ENCODE data around the gene SULT1A1.

The SULT1A1 gene

GRCh38 chr16:28590384-28591340, 19.2 kb downstream of the SULT1A1 start:
- no peak overlapping the region for H3K4me3 ChIP-seq (ENCODE audit: low read length)
- DNase-seq (ENCODE audit: low read depth) = no peak
- no peak for TF ChIP-seq CTCF (conservative IDR thresholded peaks at IDR 0.05; ENCODE audit: low read depth, low read length)

- no peak for DNase-seq (ENCODE audit: low read depth)
- no peak overlapping the region for H3K4me3 ChIP-seq (ENCODE audit: low read length)
- TF ChIP-seq CTCF (conservative IDR thresholded peaks at IDR 0.05; ENCODE audit: low read depth, low read length) = no peak
Observed at GRCh38 chr16:28589930-28590329, 19.9 kb downstream of the SULT1A1 start.

GRCh38 chr16:28589069-28589468, 20.8 kb downstream of the SULT1A1 start:
- no peak for TF ChIP-seq CTCF (conservative IDR thresholded peaks at IDR 0.05; ENCODE audit: low read depth, low read length)
- no peak overlapping the region for H3K4me3 ChIP-seq (ENCODE audit: low read length)
- no peak for DNase-seq (ENCODE audit: low read depth)

GRCh38 chr16:28587386-28587785, 22.5 kb downstream of the SULT1A1 start:
- no peak for TF ChIP-seq CTCF (conservative IDR thresholded peaks at IDR 0.05; ENCODE audit: low read depth, low read length)
- no peak overlapping the region for H3K4me3 ChIP-seq (ENCODE audit: low read length)
- no peak for DNase-seq (ENCODE audit: low read depth)

GRCh38 chr16:28586466-28586865, 23.4 kb downstream of the SULT1A1 start:
- TF ChIP-seq CTCF (conservative IDR thresholded peaks at IDR 0.05; ENCODE audit: low read depth, low read length) = no peak
- no peak overlapping the region for H3K4me3 ChIP-seq (ENCODE audit: low read length)
- no peak for DNase-seq (ENCODE audit: low read depth)

- peak; percentile 68 for DNase-seq (ENCODE audit: low read depth)
- no peak for TF ChIP-seq CTCF (conservative IDR thresholded peaks at IDR 0.05; ENCODE audit: low read depth, low read length)
- H3K4me3 ChIP-seq (ENCODE audit: low read length) = no peak overlapping the region
Observed at GRCh38 chr16:28585674-28586073, 24.2 kb downstream of the SULT1A1 start.

Data from retinal pigment epithelial cell (primary cell).